IMR-90 (cell line): ENCODE measurements around the gene RAB4B. TPM values are rescaled to one million over a fixed set of nuclear protein-coding genes. Genes with fewer than 3 reads are reported as not detected.

Source experiments
- ATAC-seq: fragments of 200-7000 bp; cut with Tn5 transposase; 2 replicates; pipeline ENCODE4 v1.9.1; 2020; ENCODE audit warnings: low read depth, mild to moderate bottlenecking, moderate library complexity
- BruUV-seq: library from RNA; stranded (reverse); fragments of 400-500 nt; replicated peaks from 2 replicates; lab custom pipeline; 2021; lab: Mats Ljungman, UMichigan
- CTCF ChIA-PET: fragments of 300-600 bp; formaldehyde crosslinking; extraction: SDS; loops from one replicate; lab custom pipeline; 2021; ENCODE audit warnings: antibody characterized with exemption; lab: Yijun Ruan, JAX
- POLR2A ChIA-PET: fragments of 300-600 bp; sonication (Branson Sonifier 250); formaldehyde crosslinking; loops from one replicate; lab custom pipeline; 2022; ENCODE audit warnings: antibody characterized with exemption; ENCODE audit not compliant: unreplicated experiment; lab: Charles Lee
- DNase-seq: peaks from one replicate; pipeline ENCODE4 v3.0.0; 2013
- H2AFZ ChIP-seq: replicated peaks from 2 replicates; pipeline ENCODE3; 2013; ENCODE audit warnings: low read length, mild to moderate bottlenecking; ENCODE audit not compliant: poor library complexity
- H2AK5ac ChIP-seq: 2 replicates; pipeline ENCODE4 v1.6.1; 2013; ENCODE audit warnings: low read depth, low read length, inconsistent platforms
- H2AK9ac ChIP-seq: replicated peaks from 2 replicates; pipeline ENCODE3; 2013; ENCODE audit warnings: mild to moderate bottlenecking, low read depth, low read length, moderate library complexity; ENCODE audit not compliant: poor library complexity
- H2BK120ac ChIP-seq: 2 replicates; pipeline ENCODE4 v1.6.1; 2013; ENCODE audit warnings: low read depth, low read length, inconsistent platforms
- H2BK15ac ChIP-seq: 3 replicates; pipeline ENCODE4 v1.6.1; 2013; ENCODE audit warnings: low read depth, low read length, inconsistent platforms
- H2BK20ac ChIP-seq: 2 replicates; pipeline ENCODE4 v1.6.1; 2013; ENCODE audit warnings: low read depth, mild to moderate bottlenecking, inconsistent platforms, low read length, moderate library complexity
- H2BK5ac ChIP-seq: 2 replicates; pipeline ENCODE4 v1.6.1; 2013; ENCODE audit warnings: mild to moderate bottlenecking, low read depth, low read length, inconsistent platforms; ENCODE audit not compliant: poor library complexity, severe bottlenecking
- H3K14ac ChIP-seq: replicated peaks from 2 replicates; pipeline ENCODE4 v1.6.1; 2013; ENCODE audit warnings: low read depth, low read length, inconsistent platforms
- H3K18ac ChIP-seq: 2 replicates; pipeline ENCODE4 v1.6.1; 2013; ENCODE audit warnings: low read depth, low read length, control low read depth
- H3K23ac ChIP-seq: 2 replicates; pipeline ENCODE4 v1.6.1; 2013; ENCODE audit warnings: low read depth, low read length, inconsistent platforms
- H3K27ac ChIP-seq: 2 replicates; pipeline ENCODE4 v1.5.1; 2013; ENCODE audit warnings: mild to moderate bottlenecking, control low read depth, low read length; ENCODE audit not compliant: insufficient read depth
- H3K27me3 ChIP-seq: 2 replicates; pipeline ENCODE4 v1.6.1; 2013; ENCODE audit warnings: low read length; ENCODE audit not compliant: control insufficient read depth, insufficient read depth
- H3K36me3 ChIP-seq: 2 replicates; pipeline ENCODE4 v1.6.1; 2013; ENCODE audit warnings: low read length, mixed read lengths; ENCODE audit not compliant: control insufficient read depth, insufficient read depth
- H3K4ac ChIP-seq: 2 replicates; pipeline ENCODE4 v1.6.1; 2013; ENCODE audit warnings: low read depth, low read length, inconsistent platforms
- H3K4me1 ChIP-seq: 2 replicates; pipeline ENCODE4 v1.6.1; 2013; ENCODE audit warnings: low read length, mixed read lengths; ENCODE audit not compliant: control insufficient read depth, insufficient read depth
- H3K4me2 ChIP-seq: 2 replicates; pipeline ENCODE4 v1.6.1; 2013; ENCODE audit warnings: low read depth, mild to moderate bottlenecking, control low read depth, low read length, moderate library complexity
- H3K4me3 ChIP-seq: 2 replicates; pipeline ENCODE4 v1.5.1; 2013; ENCODE audit warnings: low read depth, mild to moderate bottlenecking, control low read depth, low read length, moderate library complexity; ENCODE audit not compliant: insufficient read depth
- H3K56ac ChIP-seq: 2 replicates; pipeline ENCODE4 v1.6.1; 2013; ENCODE audit warnings: low read length, inconsistent platforms; ENCODE audit not compliant: insufficient read depth; ENCODE audit errors: extremely low read depth
- H3K79me1 ChIP-seq, 2 experiments: 2 replicates each; pipeline ENCODE4 v1.6.1; 2013; ENCODE audit warnings: low read length in 2 of 2, inconsistent platforms in 1 of 2, low read depth in 1 of 2
- H3K9ac ChIP-seq: 2 replicates; pipeline ENCODE4 v1.6.1; 2013; ENCODE audit warnings: low read depth, low read length, control low read depth
- H3K9me1 ChIP-seq: 2 replicates; pipeline ENCODE4 v1.6.1; 2013; ENCODE audit warnings: low read length, inconsistent platforms; ENCODE audit not compliant: insufficient read depth
- H3K9me3 ChIP-seq: 2 replicates; pipeline ENCODE4 v1.6.1; 2013; ENCODE audit warnings: low read length; ENCODE audit not compliant: control insufficient read depth, insufficient read depth
- H4K20me1 ChIP-seq: 2 replicates; pipeline ENCODE4 v1.6.1; 2013; ENCODE audit warnings: low read length, inconsistent platforms; ENCODE audit not compliant: insufficient read depth
- H4K5ac ChIP-seq: 2 replicates; pipeline ENCODE4 v1.6.1; 2013; ENCODE audit warnings: mild to moderate bottlenecking, low read depth, low read length, control low read depth
- H4K8ac ChIP-seq, 2 experiments: 2 replicates each; pipeline ENCODE4 v1.6.1; 2013; ENCODE audit warnings: low read depth in 2 of 2, low read length in 2 of 2, control low read depth in 1 of 2, inconsistent platforms in 1 of 2
- H4K91ac ChIP-seq: 2 replicates; pipeline ENCODE4 v1.6.1; 2013; ENCODE audit warnings: low read depth, low read length, inconsistent platforms; ENCODE audit not compliant: insufficient read depth
- CEBPB ChIP-seq: IDR thresholded peaks from 2 replicates; pipeline ENCODE4 v1.6.1; 2012; ENCODE audit warnings: low read depth, low read length, improper control_type of control experiment
- CHD1 ChIP-seq: IDR thresholded peaks from 2 replicates; pipeline ENCODE4 v1.6.1; 2012; ENCODE audit warnings: low read depth, low read length, improper control_type of control experiment
- RCOR1 ChIP-seq: IDR thresholded peaks from 2 replicates; pipeline ENCODE4 v1.6.1; 2012; ENCODE audit warnings: mild to moderate bottlenecking, low read length, improper control_type of control experiment; ENCODE audit not compliant: insufficient replicate concordance
- WGBS, 2 experiments: methylation state at CpG; one replicate each; pipeline versions ENCODE4 v1.1.5 to v1.1.7; 2013; ENCODE audit warnings: missing lambda C conversion rate in 2 of 2; ENCODE audit not compliant: insufficient read length in 1 of 2; ENCODE audit errors: extremely low coverage in 2 of 2; 5-methylcytosine and 5-hydroxymethylcytosine counted together
- dilution Hi-C: fragments of 300-500 bp; cut with HindIII; formaldehyde crosslinking; loops from one replicate; pipeline ENCODE4 v1.14.3; 2018; ENCODE audit warnings: low sequenced_read_pairs; ENCODE audit not compliant: unreplicated experiment
- in situ Hi-C: fragments of 300-500 bp; cut with MboI; formaldehyde crosslinking; loops from 3 replicates; pipeline ENCODE4 v1.14.3; 2019; ENCODE audit warnings: low sequenced_read_pairs, inconsistent platforms, mixed read lengths
- intact Hi-C: fragments of 100-400 bp; cut with micrococcal nuclease; formaldehyde crosslinking; loops from 2 replicates; pipeline ENCODE4 v1.10.0; 2022
- polyA plus RNA-seq, 3 experiments: library from polyadenylated mRNA; depleted of rRNA; stranded (reverse); fragments of >200 nt; gene quantifications; 2 replicates each; pipeline ENCODE4 v1.2.3, GENCODE V29; 2012; ENCODE audit warnings: low replicate concordance in 1 of 3
- total RNA-seq: library from RNA; depleted of rRNA; stranded (reverse); fragments of >200 nt; gene quantifications from 2 replicates; pipeline ENCODE4 v1.2.3, GENCODE V29; 2012

Gene RAB4B
- total and polyA plus RNA-seq, 2 of the 4 experiments (the other 2 are of a cell fraction): 7.9 to 21.4 TPM

GRCh38 chr19:40745402-40745780, 32.7 kb upstream of the RAB4B start:
- peak overlapping the region; percentile 93 for H3K14ac ChIP-seq
- no TSS peak for BruUV-seq
- CTCF ChIA-PET: interaction anchor here (0.7 to 1.4 kb wide), 3 partner anchors 14 to 454 kb away, joined by 3 to 4 read pairs (median 4); no protein-coding TSS in a partner anchor
- 79% methylated on average over 5 of the region's 7 CpGs; no CpG with 5 or more reads in 1 of the 2 experiments for WGBS, 2 experiments
- H3K36me3 ChIP-seq: no peaks in the 10 kb centered on the region; the same call in 1 of the 2 replicates
- dilution Hi-C loops: no loop called here
- H2BK5ac ChIP-seq: peak overlapping the region; percentile 77
- H2BK120ac ChIP-seq: peak overlapping the region; percentile 91
- peak overlapping the region; percentile 59 for H2AK9ac ChIP-seq
- H3K4me2 ChIP-seq: peak overlapping the region; percentile 58
- H3K56ac ChIP-seq: peak overlapping the region; percentile 82
- H3K4ac ChIP-seq: peak overlapping the region; percentile 93
- H3K23ac ChIP-seq: peak overlapping the region; percentile 69; the same call in 1 of the 2 replicates
- H4K20me1 ChIP-seq: no peaks in the 10 kb centered on the region
- peak overlapping the region; percentile 89 for H2BK20ac ChIP-seq
- H4K5ac ChIP-seq: peak overlapping the region; percentile 83
- intact Hi-C loops: no loop called here
- peaks cover 13% of the 10 kb centered on the region for H3K9me1 ChIP-seq
- H2BK15ac ChIP-seq: peak overlapping the region; percentile 62; the same call in 1 of the 3 replicates
- H3K4me3 ChIP-seq: no peak overlapping the region
- H3K9me3 ChIP-seq: no peaks in the 10 kb centered on the region
- peak overlapping the region; percentile 78 for H2AFZ ChIP-seq
- H4K91ac ChIP-seq: peak overlapping the region; percentile 87
- H3K18ac ChIP-seq: peak overlapping the region; percentile 68
- peak overlapping the region; percentile 85 for H3K27ac ChIP-seq
- H3K4me1 ChIP-seq: peaks cover 17% of the 10 kb centered on the region
- TF ChIP-seq RCOR1 (no peak), CEBPB (peak; percentile 95), CHD1 (no peak)
- H3K9ac ChIP-seq: peak overlapping the region; percentile 17; the same call in 1 of the 2 replicates
- H2AK5ac ChIP-seq: peak overlapping the region; percentile 86
- H3K27me3 ChIP-seq: no peaks in the 10 kb centered on the region
- H4K8ac ChIP-seq: peak overlapping the region; percentile 74 to 97
- peaks cover 9 to 21% of the 10 kb centered on the region in 2 experiments for H3K79me1 ChIP-seq
- POLR2A ChIA-PET: no interaction called here
- ATAC-seq (peak; percentile 62), DNase-seq (peak; percentile 63)
- in situ Hi-C loops: no loop called here
